PC-3 (cell line): ENCODE results near the gene OLFML2A.

ENCODE experiments used
- EZH2 ChIP-seq: fragments of 300-600 bp; sonication (generic); IDR thresholded peaks from one replicate; pipeline ENCODE4 v1.6.1; 2017; ENCODE audit warnings: antibody characterized with exemption, mild to moderate bottlenecking, low read length; ENCODE audit not compliant: unreplicated experiment
- EZH2phosphoT487 ChIP-seq: fragments of 300-600 bp; sonication (generic); IDR thresholded peaks from 2 replicates; pipeline ENCODE4 v1.6.1; 2018; ENCODE audit warnings: mild to moderate bottlenecking, antibody characterized with exemption, low read length, borderline replicate concordance
- TF ChIP-seq, protein P1 (sequence below): fragments of 300-600 bp; sonication (generic); conservative IDR thresholded peaks from 2 replicates; pipeline ENCODE4 v1.5.1; 2017; ENCODE audit warnings: antibody characterized with exemption, low read depth, mild to moderate bottlenecking, low read length

GRCh38 chr9:124802426-124802825 is 25.5 kb downstream of the OLFML2A start:
- TF ChIP-seq, protein P1, sequence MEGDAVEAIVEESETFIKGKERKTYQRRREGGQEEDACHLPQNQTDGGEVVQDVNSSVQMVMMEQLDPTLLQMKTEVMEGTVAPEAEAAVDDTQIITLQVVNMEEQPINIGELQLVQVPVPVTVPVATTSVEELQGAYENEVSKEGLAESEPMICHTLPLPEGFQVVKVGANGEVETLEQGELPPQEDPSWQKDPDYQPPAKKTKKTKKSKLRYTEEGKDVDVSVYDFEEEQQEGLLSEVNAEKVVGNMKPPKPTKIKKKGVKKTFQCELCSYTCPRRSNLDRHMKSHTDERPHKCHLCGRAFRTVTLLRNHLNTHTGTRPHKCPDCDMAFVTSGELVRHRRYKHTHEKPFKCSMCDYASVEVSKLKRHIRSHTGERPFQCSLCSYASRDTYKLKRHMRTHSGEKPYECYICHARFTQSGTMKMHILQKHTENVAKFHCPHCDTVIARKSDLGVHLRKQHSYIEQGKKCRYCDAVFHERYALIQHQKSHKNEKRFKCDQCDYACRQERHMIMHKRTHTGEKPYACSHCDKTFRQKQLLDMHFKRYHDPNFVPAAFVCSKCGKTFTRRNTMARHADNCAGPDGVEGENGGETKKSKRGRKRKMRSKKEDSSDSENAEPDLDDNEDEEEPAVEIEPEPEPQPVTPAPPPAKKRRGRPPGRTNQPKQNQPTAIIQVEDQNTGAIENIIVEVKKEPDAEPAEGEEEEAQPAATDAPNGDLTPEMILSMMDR, result no peak
- TF ChIP-seq EZH2phosphoT487 (no peak), EZH2 (no peak)
